Astrocyte (in vitro differentiated cells and primary cell): ENCODE results near the gene NKAPL. TPM values are rescaled to one million over a fixed set of nuclear protein-coding genes. Genes with fewer than 3 reads are reported as not detected.
A peak's percentile ranks its signal among the peaks of the same experiment; 100 is the strongest.

ENCODE experiments used
- DNase-seq: peaks from one replicate; pipeline ENCODE4 v3.0.0-alpha.2; 2010; ENCODE audit warnings: low read depth
- FAIRE-seq: peaks from 2 replicates; lab custom pipeline; 2011; peaks lifted over from hg19 to GRCh38; lab: Jason Lieb, UNC
- H2AFZ ChIP-seq: 2 replicates; pipeline ENCODE4 v1.6.0; 2012; ENCODE audit warnings: low read depth, low read length, inconsistent platforms
- H3K27ac ChIP-seq: 2 replicates; pipeline ENCODE4 v1.5.1; 2011; ENCODE audit warnings: low read depth, low read length, inconsistent platforms
- H3K27me3 ChIP-seq: 2 replicates; pipeline ENCODE4 v1.6.0; 2011; ENCODE audit warnings: low read length, inconsistent platforms; ENCODE audit not compliant: insufficient read depth
- H3K36me3 ChIP-seq: 2 replicates; pipeline ENCODE4 v1.5.1; 2011; ENCODE audit warnings: low read length, inconsistent platforms; ENCODE audit not compliant: insufficient read depth
- H3K4me1 ChIP-seq: 2 replicates; pipeline ENCODE4 v1.5.1; 2011; ENCODE audit warnings: low read length, inconsistent platforms; ENCODE audit not compliant: insufficient read depth
- H3K4me2 ChIP-seq: 2 replicates; pipeline ENCODE4 v1.6.0; 2012; ENCODE audit warnings: low read length, inconsistent platforms
- H3K4me3 ChIP-seq: 2 replicates; pipeline ENCODE4 v1.5.1; 2011; ENCODE audit warnings: low read depth, mild to moderate bottlenecking, low read length, inconsistent platforms; ENCODE audit not compliant: insufficient read depth
- H3K79me2 ChIP-seq: 2 replicates; pipeline ENCODE4 v1.6.0; 2012; ENCODE audit warnings: mild to moderate bottlenecking, low read length, inconsistent platforms; ENCODE audit not compliant: insufficient read depth
- H3K9ac ChIP-seq: 2 replicates; pipeline ENCODE4 v1.6.0; 2012; ENCODE audit warnings: mild to moderate bottlenecking, low read length, inconsistent platforms
- H3K9me3 ChIP-seq: 2 replicates; pipeline ENCODE4 v1.5.1; 2012; ENCODE audit warnings: low read depth, mild to moderate bottlenecking, low read length, inconsistent platforms; ENCODE audit not compliant: insufficient read depth
- H4K20me1 ChIP-seq: 2 replicates; pipeline ENCODE4 v1.6.0; 2012; ENCODE audit warnings: low read length, inconsistent platforms; ENCODE audit not compliant: insufficient read depth
- H3K27ac Mint-ChIP-seq: one replicate; pipeline ENCODE4 v1.8.0; 2021; ENCODE audit warnings: mild to moderate bottlenecking, mixed read lengths; ENCODE audit not compliant: unreplicated experiment
- H3K27me3 Mint-ChIP-seq: one replicate; pipeline ENCODE4 v1.8.0; 2021; ENCODE audit warnings: low read depth, mixed read lengths; ENCODE audit not compliant: unreplicated experiment
- H3K36me3 Mint-ChIP-seq: one replicate; pipeline ENCODE4 v1.8.0; 2021; ENCODE audit warnings: low read depth, mixed read lengths; ENCODE audit not compliant: unreplicated experiment
- H3K4me1 Mint-ChIP-seq: one replicate; pipeline ENCODE4 v1.8.0; 2021; ENCODE audit warnings: low read depth, mixed read lengths; ENCODE audit not compliant: unreplicated experiment
- H3K4me3 Mint-ChIP-seq: one replicate; pipeline ENCODE4 v1.8.0; 2021; ENCODE audit warnings: mild to moderate bottlenecking, moderate library complexity, mixed read lengths; ENCODE audit not compliant: unreplicated experiment
- H3K9me3 Mint-ChIP-seq: one replicate; pipeline ENCODE4 v1.8.0; 2021; ENCODE audit warnings: mild to moderate bottlenecking, mixed read lengths; ENCODE audit not compliant: unreplicated experiment
- EZH2 ChIP-seq: IDR thresholded peaks from 2 replicates; pipeline ENCODE4 v1.6.1; 2012; ENCODE audit warnings: mild to moderate bottlenecking, low read length, inconsistent platforms; ENCODE audit not compliant: insufficient read depth
- total RNA-seq: library from RNA; stranded (reverse); gene quantifications from 2 replicates; pipeline ENCODE4 v1.2.1, GENCODE V29; 2021
- TF ChIP-seq, protein P1 (sequence below): IDR thresholded peaks from 2 replicates; pipeline ENCODE4 v1.5.1; 2011; ENCODE audit warnings: low read depth, mild to moderate bottlenecking, inconsistent platforms, low read length, moderate library complexity; ENCODE audit not compliant: insufficient read depth

Gene NKAPL
- total RNA-seq, 1 donor from 2014 or later = not detected

GRCh38 chr6:28211840-28212509 lies 47.1 kb upstream of the NKAPL start:
- H3K27me3 Mint-ChIP-seq = peaks cover 54% of the 10 kb centered on the region
- Histone ChIP-seq H3K4me3 (peak overlapping the region; percentile 82), H3K4me2 (peak overlapping the region; percentile 96), H3K27me3 (peaks cover 52% of the 10 kb centered on the region), H3K9ac (peak overlapping the region; percentile 77), H2AFZ (peak overlapping the region; percentile 79), H3K79me2 (no peaks in the 10 kb centered on the region), H3K9me3 (no peaks in the 10 kb centered on the region), H3K4me1 (peaks cover 16% of the 10 kb centered on the region), H3K36me3 (no peaks in the 10 kb centered on the region), H4K20me1 (no peaks in the 10 kb centered on the region), H3K27ac (no peak overlapping the region)
- H3K27ac Mint-ChIP-seq = peak overlapping the region; percentile 49
- H3K4me3 Mint-ChIP-seq = peak overlapping the region; percentile 87
- H3K9me3 Mint-ChIP-seq = no peaks in the 10 kb centered on the region
- no peaks in the 10 kb centered on the region for H3K36me3 Mint-ChIP-seq
- no peak for DNase-seq
- FAIRE-seq = no peak
- H3K4me1 Mint-ChIP-seq = peaks cover 5% of the 10 kb centered on the region
- TF ChIP-seq, protein P1, sequence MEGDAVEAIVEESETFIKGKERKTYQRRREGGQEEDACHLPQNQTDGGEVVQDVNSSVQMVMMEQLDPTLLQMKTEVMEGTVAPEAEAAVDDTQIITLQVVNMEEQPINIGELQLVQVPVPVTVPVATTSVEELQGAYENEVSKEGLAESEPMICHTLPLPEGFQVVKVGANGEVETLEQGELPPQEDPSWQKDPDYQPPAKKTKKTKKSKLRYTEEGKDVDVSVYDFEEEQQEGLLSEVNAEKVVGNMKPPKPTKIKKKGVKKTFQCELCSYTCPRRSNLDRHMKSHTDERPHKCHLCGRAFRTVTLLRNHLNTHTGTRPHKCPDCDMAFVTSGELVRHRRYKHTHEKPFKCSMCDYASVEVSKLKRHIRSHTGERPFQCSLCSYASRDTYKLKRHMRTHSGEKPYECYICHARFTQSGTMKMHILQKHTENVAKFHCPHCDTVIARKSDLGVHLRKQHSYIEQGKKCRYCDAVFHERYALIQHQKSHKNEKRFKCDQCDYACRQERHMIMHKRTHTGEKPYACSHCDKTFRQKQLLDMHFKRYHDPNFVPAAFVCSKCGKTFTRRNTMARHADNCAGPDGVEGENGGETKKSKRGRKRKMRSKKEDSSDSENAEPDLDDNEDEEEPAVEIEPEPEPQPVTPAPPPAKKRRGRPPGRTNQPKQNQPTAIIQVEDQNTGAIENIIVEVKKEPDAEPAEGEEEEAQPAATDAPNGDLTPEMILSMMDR = no peak
- peak; percentile 13 for TF ChIP-seq EZH2

DNA sequence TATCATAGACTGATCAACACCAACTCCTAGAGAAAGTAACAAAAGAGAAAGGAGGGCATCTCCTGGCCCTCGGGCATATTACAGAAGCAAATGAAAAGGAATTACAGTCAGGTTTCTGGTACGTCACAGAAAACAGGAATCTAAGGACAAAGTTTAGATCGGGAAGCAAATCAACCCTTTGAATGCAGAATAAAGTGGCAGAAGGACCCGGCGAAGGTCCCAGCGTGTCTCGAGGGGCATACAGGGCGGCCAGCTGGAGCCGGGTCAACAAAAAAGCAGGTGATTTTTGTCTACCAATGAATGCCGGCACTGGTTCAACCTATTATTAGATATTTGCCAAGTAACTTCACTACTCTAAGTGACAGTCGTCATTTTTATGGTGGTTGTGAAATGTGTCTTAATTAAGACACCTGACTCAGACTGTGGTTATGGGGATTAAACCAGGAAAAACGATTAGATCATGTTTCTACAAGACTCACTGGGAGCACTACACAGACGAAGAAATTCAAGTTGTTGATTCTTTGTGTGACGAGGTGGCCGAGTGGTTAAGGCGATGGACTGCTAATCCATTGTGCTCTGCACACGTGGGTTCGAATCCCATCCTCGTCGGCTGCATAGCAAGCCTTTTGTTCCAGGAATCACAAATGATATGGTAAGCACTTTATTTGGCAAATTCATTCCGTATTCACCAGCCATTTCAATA lies 46.4 kb upstream of the NKAPL start:
- DNase-seq = peak; percentile 76
- Histone ChIP-seq H3K9ac (peak overlapping the region; percentile 77), H3K36me3 (no peaks in the 10 kb centered on the region), H4K20me1 (no peaks in the 10 kb centered on the region), H3K27ac (no peak overlapping the region), H3K27me3 (peaks cover 46% of the 10 kb centered on the region), H3K79me2 (no peaks in the 10 kb centered on the region), H3K4me1 (peaks cover 9% of the 10 kb centered on the region), H3K9me3 (no peaks in the 10 kb centered on the region), H3K4me3 (peak overlapping the region; percentile 82), H3K4me2 (peak overlapping the region; percentile 96), H2AFZ (peak overlapping the region; percentile 79)
- H3K36me3 Mint-ChIP-seq = no peaks in the 10 kb centered on the region
- peaks cover 47% of the 10 kb centered on the region for H3K27me3 Mint-ChIP-seq
- H3K9me3 Mint-ChIP-seq = no peaks in the 10 kb centered on the region
- peak; percentile 23 for FAIRE-seq
- peak overlapping the region; percentile 49 for H3K27ac Mint-ChIP-seq
- TF ChIP-seq, protein P1 = peak; percentile 17
- TF ChIP-seq EZH2 = no peak
- H3K4me3 Mint-ChIP-seq = peak overlapping the region; percentile 87
- peaks cover 2% of the 10 kb centered on the region for H3K4me1 Mint-ChIP-seq

DNA sequence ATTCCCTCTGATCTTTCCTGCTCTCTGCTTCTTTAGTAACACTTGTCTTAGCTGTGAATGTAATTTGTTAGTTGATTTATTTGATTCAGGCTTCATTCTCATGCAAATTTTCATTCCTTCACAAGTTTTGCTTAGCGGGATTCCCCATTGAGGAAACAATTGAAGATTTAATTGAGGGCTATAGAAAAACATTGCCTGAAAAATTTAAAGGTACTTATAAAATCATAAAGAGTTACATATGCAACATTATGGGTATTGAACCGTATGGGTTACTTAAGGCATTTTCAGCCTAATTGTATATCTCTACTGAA lies 45.9 kb upstream of the NKAPL start:
- H3K9me3 Mint-ChIP-seq = no peaks in the 10 kb centered on the region
- no peak for TF ChIP-seq EZH2
- TF ChIP-seq, protein P1 = no peak
- Histone ChIP-seq H3K4me3 (peak overlapping the region; percentile 82), H3K27me3 (peaks cover 41% of the 10 kb centered on the region), H3K36me3 (no peaks in the 10 kb centered on the region), H3K9me3 (no peaks in the 10 kb centered on the region), H4K20me1 (no peaks in the 10 kb centered on the region), H2AFZ (no peak overlapping the region), H3K4me1 (peaks cover 4% of the 10 kb centered on the region), H3K79me2 (no peaks in the 10 kb centered on the region), H3K27ac (no peak overlapping the region), H3K9ac (no peak overlapping the region), H3K4me2 (peak overlapping the region; percentile 96)
- H3K36me3 Mint-ChIP-seq = no peaks in the 10 kb centered on the region
- FAIRE-seq (no peak), DNase-seq (no peak)
- no peak overlapping the region for H3K27ac Mint-ChIP-seq
- H3K4me3 Mint-ChIP-seq = peak overlapping the region; percentile 87
- no peaks in the 10 kb centered on the region for H3K4me1 Mint-ChIP-seq
- peaks cover 43% of the 10 kb centered on the region for H3K27me3 Mint-ChIP-seq
